ENCODE data around the gene RHOBTB1. TPM values are rescaled to one million over a fixed set of nuclear protein-coding genes. Genes with fewer than 3 reads are reported as not detected.
A peak's percentile ranks its signal among the peaks of the same experiment; 100 is the strongest.

The RHOBTB1 gene
- total RNA-seq, 1 donor from 2014 or later, result 11.0 TPM

GRCh38 chr10:60937022-60937421, 7.0 kb downstream of the RHOBTB1 start:
- H3K36me3 ChIP-seq, result no peaks in the 10 kb centered on the region
- no peak for DNase-seq (ENCODE audit: extremely low spot score in 2 of 2)
- peaks cover 4% of the 10 kb centered on the region for H3K4me1 ChIP-seq
- no peaks in the 10 kb centered on the region for H3K9me3 ChIP-seq
- TF ChIP-seq CTCF (IDR thresholded peaks at IDR 0.05) (no peak), POLR2AphosphoS5 (IDR thresholded peaks at IDR 0.05; ENCODE audit: insufficient read depth in 1 of 2, low read depth in 1 of 2) (no peak), POLR2A (IDR thresholded peaks at IDR 0.05) (no peak)
- H3K4me3 ChIP-seq, result no peak overlapping the region
- no peak overlapping the region for H3K27ac ChIP-seq
- no peaks in the 10 kb centered on the region for H3K27me3 ChIP-seq
- intact Hi-C loops (cut with DNase I), result no loop called here

GRCh38 chr10:60934215-60935175, 9.5 kb downstream of the RHOBTB1 start:
- Histone ChIP-seq H3K4me1 (no peaks in the 10 kb centered on the region), H3K36me3 (no peaks in the 10 kb centered on the region), H3K4me3 (no peak overlapping the region), H3K27ac (no peak overlapping the region), H3K27me3 (no peaks in the 10 kb centered on the region), H3K9me3 (no peaks in the 10 kb centered on the region)
- intact Hi-C loops (cut with DNase I), result no loop called here
- TF ChIP-seq POLR2A (IDR thresholded peaks at IDR 0.05), result no peak
- no peak for TF ChIP-seq CTCF (IDR thresholded peaks at IDR 0.05)
- no peak for TF ChIP-seq POLR2AphosphoS5 (IDR thresholded peaks at IDR 0.05; ENCODE audit: insufficient read depth in 1 of 2, low read depth in 1 of 2)
- DNase-seq (ENCODE audit: extremely low spot score in 2 of 2), result no peak

GRCh38 chr10:60932756-60933155, 11.2 kb downstream of the RHOBTB1 start:
- TF ChIP-seq CTCF (IDR thresholded peaks at IDR 0.05), result no peak
- no peak for TF ChIP-seq POLR2AphosphoS5 (IDR thresholded peaks at IDR 0.05; ENCODE audit: insufficient read depth in 1 of 2, low read depth in 1 of 2)
- TF ChIP-seq POLR2A (IDR thresholded peaks at IDR 0.05), result no peak
- DNase-seq (ENCODE audit: extremely low spot score in 2 of 2), result no peak
- Histone ChIP-seq H3K27me3 (no peaks in the 10 kb centered on the region), H3K4me1 (no peaks in the 10 kb centered on the region), H3K36me3 (no peaks in the 10 kb centered on the region), H3K4me3 (no peak overlapping the region), H3K9me3 (no peaks in the 10 kb centered on the region), H3K27ac (no peak overlapping the region)
- intact Hi-C loops (cut with DNase I), result no loop called here

GRCh38 chr10:60930237-60930636, 13.7 kb downstream of the RHOBTB1 start:
- no peak for TF ChIP-seq POLR2A (IDR thresholded peaks at IDR 0.05)
- no peak for TF ChIP-seq CTCF (IDR thresholded peaks at IDR 0.05)
- TF ChIP-seq POLR2AphosphoS5 (IDR thresholded peaks at IDR 0.05; ENCODE audit: insufficient read depth in 1 of 2, low read depth in 1 of 2), result no peak
- Histone ChIP-seq H3K4me3 (no peak overlapping the region), H3K36me3 (no peaks in the 10 kb centered on the region), H3K27me3 (no peaks in the 10 kb centered on the region), H3K9me3 (no peaks in the 10 kb centered on the region), H3K27ac (no peak overlapping the region), H3K4me1 (no peaks in the 10 kb centered on the region)
- intact Hi-C loops (cut with DNase I), result no loop called here
- no peak for DNase-seq (ENCODE audit: extremely low spot score in 2 of 2)

GRCh38 chr10:60921633-60922032, 22.4 kb downstream of the RHOBTB1 start:
- Histone ChIP-seq H3K4me3 (no peak overlapping the region), H3K9me3 (no peaks in the 10 kb centered on the region), H3K4me1 (peaks cover 20% of the 10 kb centered on the region), H3K27ac (peak overlapping the region; percentile 42), H3K27me3 (no peaks in the 10 kb centered on the region), H3K36me3 (no peaks in the 10 kb centered on the region)
- TF ChIP-seq POLR2AphosphoS5 (IDR thresholded peaks at IDR 0.05; ENCODE audit: insufficient read depth in 1 of 2, low read depth in 1 of 2) (no peak), CTCF (IDR thresholded peaks at IDR 0.05) (no peak), POLR2A (IDR thresholded peaks at IDR 0.05) (no peak)
- DNase-seq (ENCODE audit: extremely low spot score in 2 of 2), result no peak
- intact Hi-C loops (cut with DNase I), result no loop called here
